HCT116 (cell line): ENCODE measurements around the gene ST14. TPM values are rescaled to one million over a fixed set of nuclear protein-coding genes. Genes with fewer than 3 reads are reported as not detected.

Experiments used
- ATAC-seq: fragments of 200-7000 bp; cut with Tn5 transposase; 2 replicates; pipeline ENCODE4 v1.9.1; 2020; ENCODE audit warnings: mild to moderate bottlenecking, moderate library complexity
- BruUV-seq: library from RNA; stranded (reverse); fragments of 400-500 nt; replicated peaks from 2 replicates; lab custom pipeline; 2021; lab: Mats Ljungman, UMichigan
- CTCF ChIA-PET: fragments of 300-600 bp; sonication (Branson Sonifier 250); formaldehyde crosslinking; loops from one replicate; lab custom pipeline; 2021; ENCODE audit warnings: antibody characterized with exemption; lab: Charles Lee
- POLR2A ChIA-PET: fragments of 300-600, 350-600 bp; sonication (Branson Sonifier 250); formaldehyde crosslinking; loops from one replicate; lab custom pipeline; 2021; ENCODE audit warnings: antibody characterized with exemption; lab: Charles Lee
- RAD21 ChIA-PET, 2 experiments: fragments of 300-600 bp; sonication (Branson Sonifier 250); formaldehyde crosslinking; loops; one replicate each; lab custom pipeline; 2023; ENCODE audit warnings: low total read pairs in 2 of 2; ENCODE audit not compliant: uncharacterized antibody in 2 of 2, unreplicated experiment in 2 of 2, low non-redundant PET in 1 of 2; lab: Charles Lee
- DNase-seq: peaks from one replicate; pipeline ENCODE4 v3.0.0-alpha.2; 2010; ENCODE audit warnings: low read depth, low spot score
- H2AFZ ChIP-seq: fragments of 200-600 bp; shearing (Covaris generic), sonication (generic); 2 replicates; pipeline ENCODE4 v1.6.1; 2017; ENCODE audit warnings: low read depth, mixed run types, mixed read lengths, antibody characterized with exemption, low read length; ENCODE audit not compliant: poor library complexity, severe bottlenecking
- H3K27ac ChIP-seq: 2 replicates; pipeline ENCODE4 v1.5.1; 2012; ENCODE audit warnings: low read depth, low read length
- H3K27me3 ChIP-seq: fragments of 200-600 bp; sonication (generic); 2 replicates; pipeline ENCODE4 v1.6.1; 2016; ENCODE audit warnings: mixed run types, low read length, mixed read lengths; ENCODE audit not compliant: insufficient read depth
- H3K36me3 ChIP-seq, 2 experiments: fragments of 200-500 bp in 1 of 2; fragments of 200-600 bp in 1 of 2; sonication (Bioruptor generic) in 1 of 2; sonication (generic) in 1 of 2; 2 replicates each; pipeline versions ENCODE4 v1.5.1 to v1.6.1; 2014 to 2016; ENCODE audit warnings: low read length in 2 of 2, inconsistent platforms in 1 of 2, mixed read lengths in 1 of 2, mixed run types in 1 of 2; ENCODE audit not compliant: insufficient read depth in 2 of 2, control insufficient read depth in 1 of 2
- H3K4me1 ChIP-seq, 2 experiments: fragments of 200-600 bp in 1 of 2; sonication (generic) in 1 of 2; 2 replicates each; pipeline versions ENCODE4 v1.5.1 to v1.6.1; 2012 to 2017; ENCODE audit warnings: low read length in 2 of 2, inconsistent platforms in 1 of 2, mild to moderate bottlenecking in 1 of 2, mixed read lengths in 1 of 2, mixed run types in 1 of 2, moderate library complexity in 1 of 2; ENCODE audit not compliant: insufficient read depth in 2 of 2, control insufficient read depth in 1 of 2
- H3K4me2 ChIP-seq: fragments of 200-600 bp; sonication (generic); 2 replicates; pipeline ENCODE4 v1.6.1; 2017; ENCODE audit warnings: mixed run types, low read length, mixed read lengths
- H3K4me3 ChIP-seq, 2 experiments: fragments of 200-600 bp in 1 of 2; sonication (generic) in 1 of 2; replicated peaks in 1 of 2; 2 replicates each; pipeline ENCODE4 v1.5.1; 2011 to 2016; ENCODE audit warnings: low read length in 2 of 2, control low read depth in 1 of 2, low read depth in 1 of 2, mild to moderate bottlenecking in 1 of 2, mixed read lengths in 1 of 2, mixed run types in 1 of 2
- H3K79me2 ChIP-seq: fragments of 200-600 bp; sonication (generic); 2 replicates; pipeline ENCODE4 v1.6.1; 2017; ENCODE audit warnings: mild to moderate bottlenecking, mixed run types, low read length, moderate library complexity, mixed read lengths; ENCODE audit not compliant: insufficient read depth
- H3K9ac ChIP-seq: fragments of 200-600 bp; sonication (generic); 2 replicates; pipeline ENCODE4 v1.6.1; 2016; ENCODE audit warnings: low read length, mixed read lengths
- H3K9me2 ChIP-seq: fragments of 200-600 bp; sonication (generic), shearing (Covaris generic); 2 replicates; pipeline ENCODE4 v1.6.1; 2017; ENCODE audit warnings: mixed run types, mild to moderate bottlenecking, moderate library complexity; ENCODE audit not compliant: insufficient read depth
- H3K9me3 ChIP-seq, 2 experiments: fragments of 200-500 bp in 1 of 2; fragments of 200-600 bp in 1 of 2; sonication (Bioruptor generic) in 1 of 2; sonication (generic) in 1 of 2; 2 replicates each; pipeline ENCODE4 v1.6.1; 2014 to 2017; ENCODE audit warnings: low read length in 2 of 2, mixed read lengths in 2 of 2, inconsistent platforms in 1 of 2, low read depth in 1 of 2, mild to moderate bottlenecking in 1 of 2, mixed run types in 1 of 2, moderate library complexity in 1 of 2; ENCODE audit not compliant: control insufficient read depth in 1 of 2, insufficient read depth in 1 of 2
- H4K20me1 ChIP-seq: fragments of 200-600 bp; sonication (generic), shearing (Covaris generic); 2 replicates; pipeline ENCODE4 v1.6.1; 2017; ENCODE audit warnings: mixed run types, mild to moderate bottlenecking, moderate library complexity; ENCODE audit not compliant: insufficient read depth
- ATF3 ChIP-seq: IDR thresholded peaks from 2 replicates; pipeline ENCODE4 v1.6.1; 2012
- CTCF ChIP-seq, 3 experiments: fragments of 200-600 bp in 1 of 3; sonication (generic) in 1 of 3; IDR thresholded peaks in 2 of 3; conservative IDR thresholded peaks in 1 of 3; 2 replicates each; pipeline ENCODE4 v1.5.1; 2012 to 2017; ENCODE audit warnings: low read depth in 2 of 3, low read length in 2 of 3, antibody characterized with exemption in 1 of 3, borderline replicate concordance in 1 of 3, control low read depth in 1 of 3, mild to moderate bottlenecking in 1 of 3, mixed read lengths in 1 of 3, mixed run types in 1 of 3, moderate library complexity in 1 of 3; ENCODE audit not compliant: insufficient read depth in 1 of 3
- EGR1 ChIP-seq: IDR thresholded peaks from 2 replicates; pipeline ENCODE4 v1.6.1; 2012; ENCODE audit warnings: low read depth
- ELF1 ChIP-seq: IDR thresholded peaks from 2 replicates; pipeline ENCODE4 v1.6.1; 2012; ENCODE audit warnings: low read depth, borderline replicate concordance
- FOSL1 ChIP-seq: IDR thresholded peaks from 2 replicates; pipeline ENCODE4 v1.6.1; 2012; ENCODE audit warnings: low read depth
- MAX ChIP-seq: IDR thresholded peaks from 2 replicates; pipeline ENCODE4 v1.6.1; 2012
- POLR2A ChIP-seq: IDR thresholded peaks from 2 replicates; pipeline ENCODE4 v1.7.0; 2011; ENCODE audit warnings: borderline replicate concordance; ENCODE audit not compliant: insufficient read depth, insufficient read length; ENCODE audit errors: extremely low read depth
- REST ChIP-seq: IDR thresholded peaks from 2 replicates; pipeline ENCODE4 v1.6.1; 2012; ENCODE audit warnings: low read depth
- TCF7L2 ChIP-seq: IDR thresholded peaks from 2 replicates; pipeline ENCODE4 v1.7.0; 2011; ENCODE audit warnings: borderline replicate concordance, inconsistent platforms; ENCODE audit not compliant: insufficient read depth, insufficient read length; ENCODE audit errors: extremely low read depth
- ZBTB33 ChIP-seq: IDR thresholded peaks from 2 replicates; pipeline ENCODE4 v1.6.1; 2011; ENCODE audit warnings: mild to moderate bottlenecking, low read length, moderate library complexity; ENCODE audit not compliant: insufficient replicate concordance; ENCODE audit errors: extremely low read depth
- ZNF274 ChIP-seq: fragments of 200-500 bp; sonication (Bioruptor generic); IDR thresholded peaks from 2 replicates; pipeline ENCODE4 v1.6.1; 2014; ENCODE audit warnings: mild to moderate bottlenecking, low read depth, low read length, inconsistent platforms
- intact Hi-C: fragments of 100-400 bp; cut with micrococcal nuclease; formaldehyde crosslinking; loops from 2 replicates; pipeline ENCODE4 v1.10.0; 2022
- total RNA-seq: library from RNA; stranded (reverse); gene quantifications from one replicate; pipeline ENCODE4 v1.2.1, GENCODE V29; 2021; ENCODE audit not compliant: unreplicated experiment

The ST14 gene
- total RNA-seq, 1 experiment from 2014 or later = 107 TPM

- POLR2A ChIA-PET = no interaction called here
- CTCF ChIA-PET = no interaction called here
- Histone ChIP-seq H3K9ac (no peak overlapping the region), H3K4me3 (no peak overlapping the region)
- TF ChIP-seq EGR1 (no peak), MAX (no peak), ATF3 (no peak), ZBTB33 (no peak), TCF7L2 (no peak), POLR2A (no peak), CTCF (IDR thresholded peaks at IDR 0.05 in 2 of 3, conservative IDR thresholded peaks at IDR 0.05 in 1 of 3; ENCODE audit: borderline replicate concordance in 1 of 3, insufficient read depth in 1 of 3, low read depth in 2 of 3, low read length in 2 of 3) (no peak), ZNF274 (no peak), FOSL1 (no peak), REST (no peak), ELF1 (no peak)
- TF ChIP-seq, all 23 proteins: peak for 0
- H3K27ac ChIP-seq = no peak overlapping the region
- no peaks in the 10 kb centered on the region for H3K9me3 ChIP-seq
- no peak for ATAC-seq
- BruUV-seq = no TSS peak
- H3K4me1 ChIP-seq = no peaks in the 10 kb centered on the region
- RAD21 ChIA-PET = no interaction called here
- H3K27me3 ChIP-seq = no peaks in the 10 kb centered on the region
- H3K9me2 ChIP-seq = no peaks in the 10 kb centered on the region
- H3K36me3 ChIP-seq = no peaks in the 10 kb centered on the region
- DNase-seq = no peak
- no peaks in the 10 kb centered on the region for H4K20me1 ChIP-seq
- H2AFZ ChIP-seq = no peak overlapping the region
- H3K79me2 ChIP-seq = peaks cover 47% of the 10 kb centered on the region
- no peak overlapping the region for H3K4me2 ChIP-seq
- intact Hi-C loops = no loop called here
Observed at GRCh38 chr11:130188585-130189347, 29.2 kb downstream of the ST14 start.
